ENCODE results near the gene ZSCAN32.

Gene ZSCAN32

GRCh38 chr16:3355589-3355988 is 45.2 kb downstream of the ZSCAN32 start, which contains the start of gene OR2C1:
TSS of gene OR2C1 (plus strand) at chr16:3355889. CDS start at chr16:3355941, 52 bp downstream.
- DNase-seq = no peak

GRCh38 chr16:3349175-3349574 is 51.6 kb downstream of the ZSCAN32 start:
- no peak for DNase-seq

DNA sequence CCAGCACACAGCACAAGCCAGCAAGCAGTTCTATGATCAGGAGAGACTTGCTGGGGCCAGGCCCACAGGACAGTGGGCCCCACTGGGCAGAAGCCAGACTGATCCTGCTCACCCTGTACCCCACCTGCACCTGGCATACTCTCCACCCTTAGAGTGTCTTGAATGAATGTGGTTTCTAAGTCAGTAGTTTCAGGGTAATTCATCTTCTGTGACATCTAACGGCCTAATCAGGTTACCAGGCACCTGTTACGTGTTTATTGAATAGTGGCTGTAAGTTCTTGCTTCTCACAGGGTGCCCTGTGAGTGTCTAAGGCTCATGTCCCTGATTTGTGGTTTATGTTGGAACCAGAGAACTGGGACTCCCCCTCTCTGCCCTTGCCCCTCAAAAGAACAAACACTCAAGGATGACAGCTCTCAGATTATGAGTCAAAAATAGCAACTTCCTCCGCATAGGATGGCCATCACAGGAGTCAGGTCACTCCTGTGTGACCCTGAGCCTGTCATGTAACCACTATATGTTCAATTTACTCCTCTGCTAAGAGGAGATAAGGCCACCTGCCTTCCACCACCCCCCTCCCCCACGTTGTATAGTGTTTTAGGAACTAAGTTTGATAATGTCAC is 52.1 kb downstream of the ZSCAN32 start:
- no peak for DNase-seq

DNA sequence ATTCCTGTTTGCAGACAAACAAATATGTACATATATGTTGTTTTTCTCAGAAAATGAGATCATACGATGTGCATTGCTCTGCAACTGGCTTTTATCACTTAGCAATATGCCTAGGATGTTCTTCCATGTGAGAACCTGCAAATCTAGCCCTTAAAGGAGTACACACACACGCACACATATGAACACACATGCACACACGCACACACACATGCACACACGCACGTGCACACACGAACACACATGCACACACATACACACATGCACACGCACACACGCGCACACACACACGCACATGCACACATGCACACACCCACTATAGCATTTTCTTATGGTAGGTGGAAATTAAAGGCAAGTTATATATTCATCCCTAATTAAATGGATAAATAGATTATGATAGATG is 53.2 kb downstream of the ZSCAN32 start:
- DNase-seq = no peak

- no peak for DNase-seq
These were observed 54.8 kb downstream of the ZSCAN32 start for GRCh38 chr16:3346041-3346440.

All from NCI-H446 treated with DMSO at 0.1 percent for 48 hours (cell line).